Left ventricle myocardium superior (tissue), 1 donor: ENCODE results near the gene KREMEN1. TPM values are rescaled to one million over a fixed set of nuclear protein-coding genes. Genes with fewer than 3 reads are reported as not detected.

ENCODE experiments used
- ATAC-seq: fragments of 200-7000 bp; cut with Tn5 transposase; one replicate; pipeline ENCODE4 v1.9.1; 2020; ENCODE audit warnings: mild to moderate bottlenecking, moderate library complexity
- DNase-seq: peaks from one replicate; pipeline ENCODE4 v3.0.0-alpha.2; 2020
- intact Hi-C: fragments of 100-400 bp; cut with micrococcal nuclease; formaldehyde crosslinking; loops from one replicate; pipeline ENCODE4 v1.11.0; 2022
- total RNA-seq: library from RNA; stranded (reverse); fragmentation: NEBNext Ultra II Directional; extraction: Animal tissue kit (Norgen Biotek cat#: 25700); gene quantifications from one replicate; pipeline ENCODE4 v1.2.1, GENCODE V29; 2021
- donor health status: DM: no; HTN: yes; CAD: no; lungs with severe emphysema.

KREMEN1 gene
- total RNA-seq, 1 donor from 2014 or later, result 68.2 TPM

- intact Hi-C loops, result loop anchor here (5.0 kb wide), 1 partner anchor 187 kb away; no protein-coding TSS in a partner anchor
- no peak for DNase-seq
- no peak for ATAC-seq
Measured at GRCh38 chr22:29043906-29044575, 28.8 kb upstream of the KREMEN1 start.

DNA sequence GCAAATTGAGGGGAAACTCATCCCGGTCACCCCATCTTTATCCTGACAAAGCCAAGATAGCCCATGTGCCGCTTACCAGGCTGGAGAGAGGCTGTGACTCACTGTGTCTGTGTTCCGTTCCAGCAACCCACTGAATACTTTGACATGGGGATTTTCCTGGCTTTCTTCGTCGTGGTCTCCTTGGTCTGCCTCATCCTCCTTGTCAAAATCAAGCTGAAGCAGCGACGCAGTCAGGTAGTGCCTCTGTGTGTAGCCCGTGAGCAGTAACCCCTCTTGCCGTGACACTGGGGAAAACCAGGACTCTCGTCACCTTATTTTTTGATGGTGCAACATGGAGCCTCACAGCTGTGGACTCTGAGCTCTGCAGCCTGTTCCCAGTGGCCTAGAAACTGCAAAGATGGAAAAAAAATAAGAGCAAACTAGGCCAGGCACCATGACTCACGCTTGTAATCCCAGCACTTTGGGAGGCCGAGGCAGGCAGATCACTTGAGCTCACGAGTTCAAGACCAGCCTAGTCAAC lies 28.1 kb upstream of the KREMEN1 start:
- ATAC-seq, result no peak
- intact Hi-C loops, result loop anchor here (5.0 kb wide), 1 partner anchor 187 kb away; no protein-coding TSS in a partner anchor
- no peak for DNase-seq

- ATAC-seq, result no peak
- no peak for DNase-seq
- intact Hi-C loops, result no loop called here
Measured at GRCh38 chr22:29048822-29049654, 23.8 kb upstream of the KREMEN1 start.

GRCh38 chr22:29049655-29050263 lies 23.1 kb upstream of the KREMEN1 start:
- ATAC-seq, result no peak
- no peak for DNase-seq
- intact Hi-C loops, result no loop called here

DNA sequence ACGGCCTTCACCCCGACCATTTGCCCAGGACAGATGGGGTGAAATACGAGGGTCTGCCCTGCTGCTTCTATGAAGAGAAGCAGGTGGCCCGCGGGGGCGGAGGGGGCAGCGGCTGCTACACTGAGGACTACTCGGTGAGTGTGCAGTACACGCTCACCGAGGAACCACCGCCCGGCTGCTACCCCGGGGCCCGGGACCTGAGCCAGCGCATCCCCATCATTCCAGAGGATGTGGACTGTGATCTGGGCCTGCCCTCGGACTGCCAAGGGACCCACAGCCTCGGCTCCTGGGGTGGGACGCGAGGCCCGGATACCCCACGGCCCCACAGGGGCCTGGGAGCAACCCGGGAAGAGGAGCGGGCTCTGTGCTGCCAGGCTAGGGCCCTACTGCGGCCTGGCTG lies 22.4 kb upstream of the KREMEN1 start:
- intact Hi-C loops, result no loop called here
- DNase-seq (no peak), ATAC-seq (no peak)

DNA sequence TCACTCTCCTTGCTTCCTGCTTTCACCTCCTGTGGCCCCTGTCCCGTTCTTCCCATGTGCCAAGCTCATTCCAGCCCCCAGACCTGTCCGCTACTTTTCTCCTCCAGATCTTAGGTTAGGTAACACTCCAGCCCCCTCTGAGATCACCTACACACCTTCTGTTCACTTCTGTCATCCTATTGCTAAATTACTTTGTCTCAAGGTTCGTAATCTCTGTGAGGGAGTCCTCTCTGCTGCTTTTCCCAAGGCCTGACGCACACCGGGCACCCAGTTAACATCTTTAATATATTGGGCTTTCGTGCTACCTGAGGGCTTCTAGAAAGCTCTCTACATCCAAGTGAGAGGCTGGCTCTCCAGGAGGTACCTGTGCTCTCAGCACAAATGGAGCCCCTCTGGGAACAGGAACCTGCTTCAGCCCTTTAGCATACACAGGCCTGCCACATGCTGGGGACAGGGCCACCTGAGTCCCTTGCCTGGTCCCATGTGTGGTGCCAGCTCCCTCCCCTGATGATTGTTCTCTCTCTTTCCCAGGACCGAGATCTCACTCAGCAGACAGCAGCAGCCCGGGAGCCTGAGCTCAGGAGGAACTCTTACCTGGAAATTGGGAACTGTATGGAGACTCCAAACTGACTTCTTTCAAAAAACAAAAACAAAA lies 19.7 kb upstream of the KREMEN1 start:
- DNase-seq, result no peak
- intact Hi-C loops, result no loop called here
- no peak for ATAC-seq

GRCh38 chr22:29054251-29054767 lies 18.5 kb upstream of the KREMEN1 start:
- DNase-seq (no peak), ATAC-seq (no peak)
- intact Hi-C loops, result no loop called here

- intact Hi-C loops, result no loop called here
- no peak for ATAC-seq
- no peak for DNase-seq
Measured at GRCh38 chr22:29055192-29055830, 17.5 kb upstream of the KREMEN1 start.

- intact Hi-C loops, result no loop called here
- ATAC-seq, result no peak
- no peak for DNase-seq
Measured at GRCh38 chr22:29056472-29056871, 16.4 kb upstream of the KREMEN1 start.

GRCh38 chr22:29060251-29060869 lies 12.5 kb upstream of the KREMEN1 start:
- intact Hi-C loops, result no loop called here
- DNase-seq (no peak), ATAC-seq (no peak)

GRCh38 chr22:29060931-29061330 lies 11.9 kb upstream of the KREMEN1 start:
- no peak for DNase-seq
- intact Hi-C loops, result no loop called here
- no peak for ATAC-seq

DNA sequence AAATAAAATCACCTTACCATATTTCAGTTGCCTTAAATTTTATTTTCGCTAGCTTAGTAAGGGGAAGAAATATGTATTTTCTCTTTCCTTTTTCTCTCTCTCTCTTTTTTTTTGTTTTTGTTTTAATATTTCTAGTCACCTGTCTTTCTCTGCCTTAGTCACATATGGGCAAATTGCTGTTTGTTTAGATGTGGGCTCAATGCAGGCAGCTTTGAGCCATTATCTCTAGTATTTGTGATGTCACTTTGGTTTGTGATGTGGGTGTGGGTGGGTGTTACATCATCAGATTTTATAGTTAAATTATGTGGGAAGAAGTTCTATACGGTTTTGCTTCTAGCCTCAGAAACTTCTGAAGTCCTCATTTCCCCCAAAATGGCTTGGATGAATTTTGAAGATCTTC lies 11.1 kb upstream of the KREMEN1 start, which contains the start of gene C22orf31:
C22orf31 (minus strand) TSS at position 59 of the 400 bp plus-strand sequence; CDS start at position 20, 39 bp downstream.
- intact Hi-C loops, result no loop called here
- DNase-seq, result no peak
- ATAC-seq, result no peak

DNA sequence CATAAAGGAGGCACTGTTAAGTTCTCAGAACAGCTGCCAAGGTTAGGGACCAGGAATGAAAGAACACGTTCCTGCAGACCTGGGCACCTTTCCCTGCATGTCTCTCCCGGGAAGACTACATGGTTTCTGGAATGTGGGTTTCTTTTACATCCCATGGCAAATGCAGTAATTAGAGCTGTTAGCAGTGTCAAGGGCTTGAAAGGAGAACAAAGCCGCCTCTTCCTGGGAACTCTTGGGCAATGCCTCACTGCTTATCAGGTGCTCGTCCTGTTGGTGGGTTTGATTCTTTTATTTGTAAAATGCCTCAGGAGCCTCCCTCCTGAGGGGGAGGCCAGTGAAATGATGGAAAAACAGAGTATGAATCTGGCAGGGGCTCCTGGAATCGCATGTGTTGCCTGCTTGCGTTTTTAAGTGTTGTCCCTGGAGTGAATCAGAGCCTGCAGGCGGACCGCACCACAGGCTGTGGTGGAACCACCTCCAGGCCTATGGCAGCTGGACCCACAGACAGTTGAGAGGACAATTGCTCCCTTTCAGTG lies 10.5 kb upstream of the KREMEN1 start:
- no peak for DNase-seq
- intact Hi-C loops, result no loop called here
- no peak for ATAC-seq

DNA sequence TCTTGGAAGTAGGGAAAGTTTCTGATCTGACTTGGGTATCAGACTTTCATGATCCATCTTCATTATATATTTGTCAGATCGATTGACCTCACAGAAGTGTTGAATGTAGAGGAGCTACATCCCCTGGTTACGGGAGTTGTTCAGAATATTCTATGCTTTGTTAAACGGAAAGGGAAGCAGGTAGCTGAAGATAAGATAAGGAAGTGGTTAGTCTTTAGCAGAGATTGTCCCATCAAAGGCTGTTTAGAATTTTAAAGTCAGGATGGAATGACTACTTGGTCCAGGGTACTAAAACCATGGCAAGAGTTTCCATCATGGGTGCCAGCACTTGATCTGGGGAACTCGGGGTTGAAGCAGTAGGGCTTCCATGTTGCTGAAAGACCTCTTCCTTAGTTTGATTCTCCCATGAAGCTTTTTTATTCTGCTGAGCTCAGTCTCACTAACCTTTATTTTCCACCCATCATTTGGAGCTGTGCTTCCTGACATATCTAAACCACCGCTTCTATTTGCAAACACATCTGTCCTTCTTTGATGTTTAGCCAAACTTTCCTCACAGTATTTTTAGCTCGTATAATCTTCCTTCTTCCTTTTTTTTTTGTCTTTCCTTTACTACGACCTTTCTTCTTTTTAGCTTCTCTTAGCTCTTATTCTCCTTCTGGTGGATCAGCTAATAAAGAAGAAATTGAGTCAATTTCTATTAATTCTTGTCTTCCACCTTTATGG lies 7.2 kb upstream of the KREMEN1 start:
- intact Hi-C loops, result no loop called here
- DNase-seq, result no peak
- ATAC-seq, result no peak

GRCh38 chr22:29069463-29069862 lies 3.4 kb upstream of the KREMEN1 start:
- intact Hi-C loops, result no loop called here
- peak; percentile 29 for ATAC-seq
- no peak for DNase-seq

GRCh38 chr22:29070490-29070889 lies 2.3 kb upstream of the KREMEN1 start:
- intact Hi-C loops, result no loop called here
- DNase-seq (no peak), ATAC-seq (no peak)

GRCh38 chr22:29071261-29072045 lies 1.4 kb upstream of the KREMEN1 start:
- DNase-seq, result peak; percentile 68
- ATAC-seq, result peak; percentile 23
- intact Hi-C loops, result no loop called here
